NOMO-1 treated with dmso at 0.1 percent for 144 hours (cell line): ENCODE results near the gene POLR2I.

Experiments used
- DNase-seq: peaks from one replicate; lab custom pipeline; 2025; ENCODE audit not compliant: unreplicated experiment; lab: John Stamatoyannopoulos, UW

The POLR2I gene

DNA sequence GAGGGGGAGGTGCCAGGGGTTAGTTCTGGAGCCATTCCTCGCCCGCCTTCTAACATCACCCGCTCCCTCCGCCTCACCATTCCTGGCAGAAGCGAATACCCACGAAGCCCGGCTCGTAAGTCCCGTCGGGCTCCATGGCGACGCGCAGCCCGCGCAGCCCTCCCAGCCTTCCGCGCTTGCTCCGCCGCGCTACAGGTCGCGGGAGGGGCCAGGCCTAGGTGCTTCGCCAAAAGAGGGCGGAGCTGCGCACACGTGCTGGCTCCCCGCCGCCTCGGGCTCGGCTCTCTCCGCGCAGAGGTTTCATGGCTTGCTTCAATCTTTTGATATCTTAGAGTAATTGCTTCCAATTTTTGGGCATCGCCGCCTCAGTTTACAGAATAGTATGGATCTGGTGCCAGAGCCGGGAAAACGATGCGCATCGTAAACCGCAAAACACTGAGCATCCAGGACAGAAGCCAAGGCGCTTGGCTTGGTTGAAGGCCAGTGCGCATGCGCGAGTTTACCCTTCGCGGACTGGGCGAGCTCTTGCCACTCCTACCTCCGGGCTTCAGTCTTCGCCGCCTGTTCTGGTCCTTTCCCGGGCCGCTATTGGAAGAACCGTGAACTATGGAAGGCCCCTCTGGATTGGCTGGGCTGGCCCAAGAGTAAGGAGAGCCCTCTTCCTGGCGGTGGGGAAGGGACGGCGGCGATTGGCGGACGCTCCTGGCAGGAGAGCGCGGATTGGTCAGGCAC is at the start of gene POLR2I:
TSS of gene POLR2I (minus strand) at position 155 of the 732 bp plus-strand sequence. CDS start at position 136, 19 bp downstream.
- peak; percentile 100 for DNase-seq

- no peak for DNase-seq
These were observed 49.1 kb upstream of the POLR2I start for GRCh38 chr19:36163813-36164212.

DNA sequence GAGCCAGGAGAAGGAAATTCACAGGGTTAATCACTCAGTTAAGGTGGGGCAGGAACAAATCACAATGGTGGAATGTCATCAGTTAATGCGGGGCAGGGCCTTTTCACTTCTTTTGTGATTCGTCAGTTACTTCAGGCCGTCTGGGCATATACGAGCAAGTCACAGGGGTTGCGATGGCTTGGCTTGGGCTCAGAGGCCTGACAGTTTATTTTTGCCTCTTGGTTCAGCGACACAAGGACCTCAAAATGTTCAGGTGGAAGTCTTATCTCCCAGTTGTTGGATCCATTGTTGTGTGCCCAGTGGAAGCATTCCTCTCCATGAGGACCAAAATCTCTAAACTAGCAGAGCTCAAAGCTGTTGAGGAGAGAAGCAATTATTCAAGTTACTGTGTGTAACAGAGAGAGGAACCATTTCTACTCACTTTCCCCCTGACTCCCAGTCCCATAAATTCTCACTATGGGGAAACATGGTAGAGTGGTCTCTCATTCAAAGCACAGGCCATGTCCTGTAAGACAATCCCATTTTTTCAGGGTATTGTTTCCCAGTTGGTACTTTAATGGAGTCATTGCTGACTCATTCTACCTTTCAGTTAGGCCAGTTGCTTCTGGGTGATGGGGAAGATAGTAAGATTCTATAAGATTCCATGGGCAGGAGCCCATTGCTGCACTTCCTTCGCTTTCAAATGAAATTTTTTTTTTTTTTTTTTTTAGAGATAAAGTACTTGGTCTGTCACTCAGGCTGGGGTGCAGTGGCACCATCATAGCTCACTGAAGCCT is 46.3 kb upstream of the POLR2I start:
- DNase-seq = no peak

DNA sequence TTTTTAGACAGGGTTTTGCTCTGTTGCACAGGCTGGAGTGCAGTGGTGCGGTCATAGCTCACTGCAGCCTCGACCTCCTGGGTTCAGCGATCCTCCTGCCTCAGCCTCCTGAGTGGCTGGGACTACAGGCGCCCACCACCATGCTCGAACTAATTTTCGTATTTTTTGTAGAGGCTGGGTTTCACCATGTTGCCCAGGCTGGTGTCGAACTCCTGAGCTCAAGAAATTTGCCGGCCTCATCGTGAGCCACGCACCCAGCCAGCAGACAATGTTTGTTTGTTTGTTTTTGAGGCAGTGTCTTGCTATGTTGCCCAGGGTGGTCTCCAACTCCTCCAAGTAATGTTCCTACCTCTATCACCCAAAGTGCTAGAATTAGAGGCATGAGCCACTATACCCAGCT is 38.5 kb upstream of the POLR2I start:
- DNase-seq = no peak

GRCh38 chr19:36152352-36153091 is 37.8 kb upstream of the POLR2I start, which contains the start of gene COX7A1:
Gene COX7A1 (minus strand): TSS chr19:36152447. CDS start chr19:36152407, 40 bp downstream.
- no peak for DNase-seq

DNA sequence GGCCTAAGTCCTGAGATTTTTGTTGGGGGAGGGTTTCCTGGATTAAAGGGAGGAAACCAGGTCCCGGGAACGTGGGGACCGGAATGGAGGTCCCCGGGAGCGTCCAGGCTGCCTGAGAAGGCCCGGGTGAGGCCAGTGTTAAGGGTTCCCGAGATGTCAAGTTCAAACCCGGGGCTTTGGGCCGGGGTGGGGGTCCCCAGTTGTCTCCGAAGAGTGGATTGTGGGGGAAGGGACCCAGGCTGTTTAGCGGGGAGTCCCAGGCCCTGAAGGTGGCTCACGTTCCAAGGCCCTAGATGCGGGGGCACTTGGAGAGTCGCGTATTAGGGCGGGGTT is 37.3 kb upstream of the POLR2I start:
- no peak for DNase-seq

DNA sequence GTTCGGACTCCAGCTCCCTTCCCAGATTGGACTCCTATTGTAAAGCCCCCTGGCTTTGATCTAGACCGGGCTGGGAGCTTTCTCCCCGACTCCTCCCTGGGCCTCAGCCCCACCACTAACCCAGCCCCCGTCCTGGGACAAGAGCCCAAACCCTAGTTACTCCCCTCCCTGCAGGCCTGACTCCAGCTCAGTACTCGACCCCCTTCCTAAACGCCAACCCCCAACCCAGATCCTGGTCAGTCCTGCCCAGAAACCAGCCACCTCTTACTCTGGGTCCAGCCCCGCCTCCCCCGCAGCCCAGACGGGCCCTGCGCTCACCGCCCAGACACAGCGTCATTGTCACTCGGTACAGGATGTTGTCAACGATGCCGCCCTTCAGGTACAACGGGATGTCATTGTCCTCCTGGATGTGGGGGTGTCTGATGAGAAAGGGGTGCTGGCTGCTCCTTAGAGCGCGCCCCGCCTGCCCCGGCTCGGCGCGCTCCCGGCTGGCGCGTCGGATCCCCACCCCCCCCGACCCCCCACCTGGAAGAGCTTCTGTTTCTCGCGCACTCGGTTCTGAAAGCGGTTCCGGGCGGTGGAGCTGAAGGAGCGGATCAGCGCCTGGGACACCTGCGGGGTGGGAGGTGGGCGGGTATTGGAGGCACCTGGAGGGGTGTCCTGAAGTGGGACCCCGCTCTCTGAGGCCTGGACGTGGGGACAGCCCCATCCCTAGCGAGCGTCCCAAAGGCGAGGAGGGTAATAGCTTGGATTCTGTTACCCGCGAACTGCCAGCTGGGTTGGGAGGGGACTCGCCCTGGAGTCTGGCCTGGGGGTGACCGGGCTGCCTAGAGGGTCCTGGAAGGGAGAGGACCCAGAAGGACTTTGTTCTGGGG is 36.7 kb upstream of the POLR2I start:
- DNase-seq = no peak

- no peak for DNase-seq
These were observed 35.9 kb upstream of the POLR2I start for GRCh38 chr19:36150586-36150985.

DNA sequence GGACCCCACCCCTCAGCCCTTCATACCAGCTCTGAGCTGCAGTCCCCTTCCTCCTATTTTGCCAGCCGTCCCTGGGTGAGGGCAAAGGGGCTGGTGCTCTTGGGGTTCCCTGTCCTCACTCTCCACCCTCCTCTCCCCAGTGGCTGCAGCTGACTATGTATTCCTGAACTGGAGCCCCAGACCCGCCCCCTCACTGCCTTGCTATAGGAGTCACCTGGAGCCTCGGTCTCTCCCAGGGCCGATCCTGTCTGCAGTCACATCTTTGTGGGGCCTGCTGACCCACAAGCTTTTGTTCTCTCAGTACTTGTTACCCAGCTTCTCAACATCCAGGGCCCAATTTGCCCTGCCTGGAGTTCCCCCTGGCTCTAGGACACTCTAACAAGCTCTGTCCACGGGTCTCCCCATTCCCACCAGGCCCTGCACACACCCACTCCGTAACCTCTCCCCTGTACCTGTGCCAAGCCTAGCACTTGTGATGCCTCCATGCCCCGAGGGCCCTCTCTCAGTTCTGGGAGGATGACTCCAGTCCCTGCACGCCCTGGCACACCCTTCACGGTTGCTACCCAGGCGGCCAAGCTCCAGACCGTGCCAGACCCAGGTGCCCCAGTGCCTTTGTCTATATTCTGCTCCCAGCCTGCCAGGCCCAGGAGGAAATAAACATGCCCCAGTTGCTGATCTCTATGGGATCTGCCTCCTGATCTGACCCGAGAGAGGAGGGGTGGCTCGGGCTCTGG is 35.2 kb upstream of the POLR2I start:
- no peak for DNase-seq

DNA sequence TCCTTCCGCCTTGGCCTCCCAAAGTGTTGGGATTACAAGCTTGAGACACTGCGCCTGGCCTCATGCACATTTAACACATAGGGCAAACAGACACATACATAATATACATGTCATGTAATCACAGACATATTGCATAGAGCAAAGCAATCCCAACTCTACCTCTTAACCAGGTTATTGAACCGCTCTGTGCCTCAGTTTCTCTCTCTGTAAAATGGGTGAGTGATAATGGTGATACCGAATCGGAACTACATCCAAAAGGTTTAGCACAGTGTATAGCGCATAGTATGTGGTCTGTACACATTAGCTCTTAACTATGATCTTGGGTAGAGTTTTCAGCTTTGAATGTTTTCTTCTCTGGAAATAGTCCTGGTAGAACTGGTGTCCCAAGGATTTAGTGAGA is 29.9 kb upstream of the POLR2I start:
- no peak for DNase-seq

- DNase-seq = no peak
These were observed 27.8 kb upstream of the POLR2I start for GRCh38 chr19:36142496-36142895.

- no peak for DNase-seq
These were observed 27.4 kb upstream of the POLR2I start for GRCh38 chr19:36142046-36142445.

- DNase-seq = peak; percentile 56
These were observed 26.6 kb upstream of the POLR2I start for GRCh38 chr19:36141039-36141927.

- DNase-seq = no peak
These were observed 25.8 kb upstream of the POLR2I start for GRCh38 chr19:36140304-36141038.

DNA sequence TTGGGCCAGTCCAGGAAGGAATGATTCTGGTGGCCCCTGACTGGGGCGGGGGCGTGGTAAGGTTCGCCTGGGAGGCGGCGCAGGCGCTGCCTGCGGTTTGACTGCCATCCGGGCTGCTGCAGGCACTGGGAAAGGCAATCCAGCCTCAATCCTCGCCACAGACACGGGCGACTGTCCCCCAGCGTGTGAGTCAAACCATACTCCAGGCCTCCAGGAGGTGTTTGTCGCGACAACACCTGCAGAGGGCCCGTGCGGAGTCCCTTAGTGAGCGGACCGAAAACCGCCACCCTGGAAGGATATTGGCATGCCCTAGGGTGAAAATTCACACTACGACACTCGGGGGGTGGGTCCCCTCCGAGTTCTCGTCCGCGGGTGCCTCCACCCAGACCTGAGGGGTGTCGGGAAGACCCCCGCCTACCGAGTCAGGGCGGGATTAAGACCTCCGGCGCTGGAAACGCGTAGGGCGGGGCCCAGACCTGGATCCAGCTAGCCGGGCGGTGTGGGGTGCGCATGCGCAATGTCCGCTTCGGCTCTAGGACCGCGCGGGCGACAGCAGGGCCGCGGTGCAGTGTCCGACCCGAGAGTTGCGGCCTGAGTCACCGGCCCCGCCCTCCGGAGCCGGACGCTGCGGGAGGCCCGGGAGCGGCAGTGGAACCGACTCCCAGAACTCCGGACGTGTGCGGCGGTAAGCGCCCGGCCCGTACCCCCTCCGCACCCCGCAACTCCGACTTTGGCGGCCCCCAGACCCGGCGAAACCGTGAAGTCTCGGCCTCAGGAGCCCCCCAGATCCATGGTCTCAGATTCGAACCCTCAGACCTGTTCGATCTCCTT is 25.0 kb upstream of the POLR2I start, which contains the start of gene CAPNS1:
TSS of gene CAPNS1 (plus strand) at position 594 of the 831 bp plus-strand sequence. CDS start 946 bp downstream, outside the sequence.
- DNase-seq = peak; percentile 90

- DNase-seq = no peak
These were observed 24.4 kb upstream of the POLR2I start for GRCh38 chr19:36139120-36139472.

DNA sequence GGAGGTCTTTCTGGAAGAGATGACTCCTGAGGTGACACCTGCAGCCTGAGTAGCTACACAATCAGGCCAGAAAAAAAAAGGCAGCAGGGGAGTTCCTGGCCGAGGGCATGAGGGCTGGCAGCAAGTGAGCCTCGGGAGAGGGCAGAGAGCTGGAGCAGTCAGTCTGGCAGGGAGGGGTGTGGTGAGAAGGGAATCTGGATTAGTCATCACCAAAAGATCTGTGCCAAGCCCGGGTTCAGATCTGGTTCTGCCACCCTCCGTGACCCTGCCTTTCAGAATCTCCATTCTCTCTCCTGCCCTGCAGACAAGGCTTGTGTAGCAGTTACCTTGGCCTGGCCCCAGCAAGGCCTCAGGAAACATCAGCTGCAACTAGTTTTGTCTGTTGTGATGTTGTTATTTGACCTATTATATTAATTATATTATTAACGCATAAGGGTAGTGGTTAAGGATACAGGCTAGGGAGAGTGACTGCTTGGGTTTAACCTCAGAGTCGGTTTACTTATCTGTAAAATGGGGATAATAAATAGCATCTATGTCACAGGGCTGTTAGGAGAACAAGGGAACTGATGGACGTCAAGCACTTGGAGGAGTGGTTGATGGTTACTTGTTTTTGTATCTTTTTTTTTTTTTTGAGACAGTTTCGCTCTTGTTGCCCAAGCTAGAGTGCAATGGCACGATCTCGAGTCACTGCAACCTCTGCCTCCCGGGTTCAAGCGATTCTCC is 22.4 kb upstream of the POLR2I start:
- no peak for DNase-seq
